K562 treated with DMSO at 1 percent for 12 hours (cell line): Measurements from ENCODE around the gene GDF11. TPM values are rescaled to one million over a fixed set of nuclear protein-coding genes. Genes with fewer than 3 reads are reported as not detected.

Source experiments
- total RNA-seq: library from RNA; unstranded; fragments of 300-600 nt; gene quantifications from 2 replicates; pipeline ENCODE4 v1.2.3, GENCODE V29; 2022; ENCODE audit not compliant: insufficient read depth

GDF11 gene
- total RNA-seq = 6.8 and 8.7 TPM in 2 replicates

GRCh38 chr12:55742719-55743405 lies at the start of gene GDF11:
Gene GDF11 (plus strand): TSS chr12:55743122. CDS start chr12:55743317, 195 bp downstream.

GRCh38 chr12:55707841-55708694 lies 34.9 kb upstream of the GDF11 start, which contains the start of gene ITGA7:
Gene ITGA7 (minus strand): TSS chr12:55707904. CDS start chr12:55707682, 222 bp downstream.

GRCh38 chr12:55715833-55716581 lies 26.9 kb upstream of the GDF11 start, which contains the start of gene BLOC1S1:
Gene BLOC1S1 (plus strand): TSS chr12:55716046. CDS start chr12:55716052, 6 bp downstream.

GRCh38 chr12:55720071-55720564 lies 22.8 kb upstream of the GDF11 start, which contains the start of gene RDH5:
Gene RDH5 (plus strand): TSS chr12:55720393. CDS start chr12:55721185, 792 bp downstream.

GRCh38 chr12:55728939-55729818 lies 13.7 kb upstream of the GDF11 start, which contains the start of gene CD63:
Gene CD63 (minus strand): TSS chr12:55729009. CDS start chr12:55728341, 668 bp downstream.

Other genes starting within 250 kb of the GDF11 start
- not detected in 2 replicates for gene OR6C4, start 193.5 kb upstream of the GDF11 start, total RNA-seq
- not detected in 2 replicates for gene OR2AP1, start 170.7 kb upstream of the GDF11 start, total RNA-seq
- gene OR10P1, start 106.2 kb upstream of the GDF11 start, total RNA-seq = not detected in 2 replicates
- 0.82 and 3.9 TPM in 2 replicates for gene ITGA7, start 35.2 kb upstream of the GDF11 start, total RNA-seq
- 72.5 and 131 TPM in 2 replicates for gene BLOC1S1, start 27.1 kb upstream of the GDF11 start, total RNA-seq
- gene RDH5, start 22.7 kb upstream of the GDF11 start, total RNA-seq = 2.2 and 4.0 TPM in 2 replicates
- 1,001 and 1,162 TPM in 2 replicates for gene CD63, start 14.1 kb upstream of the GDF11 start, total RNA-seq
- gene SARNP, start 74.6 kb downstream of the GDF11 start, total RNA-seq = 95.9 and 113 TPM in 2 replicates
- 14.8 and 20.8 TPM in 2 replicates for gene ORMDL2, start 74.9 kb downstream of the GDF11 start, total RNA-seq
- gene DNAJC14, start 86.5 kb downstream of the GDF11 start, total RNA-seq = 10.8 and 24.3 TPM in 2 replicates
- gene MMP19, start 99.8 kb downstream of the GDF11 start, total RNA-seq = 0.61 and 1.6 TPM in 2 replicates
- gene PYM1, start 184.8 kb downstream of the GDF11 start, total RNA-seq = 25.3 and 31.8 TPM in 2 replicates
- gene DGKA, start 188.0 kb downstream of the GDF11 start, total RNA-seq = 20.0 and 41.3 TPM in 2 replicates
- 1.6 and 2.3 TPM in 2 replicates for gene PMEL, start 222.9 kb downstream of the GDF11 start, total RNA-seq
- 60.8 and 102 TPM in 2 replicates for gene CDK2, start 223.7 kb downstream of the GDF11 start, total RNA-seq
- gene RAB5B, start 231.0 kb downstream of the GDF11 start, total RNA-seq = 24.7 and 53.6 TPM in 2 replicates